GM21367 (cell line): Measurements from ENCODE around the gene CAMTA1.

ENCODE experiments used
- ATAC-seq: cut with Tn5 transposase; IDR thresholded peaks from one replicate; pipeline ENCODE4 v1.9.1; 2021; ENCODE audit not compliant: unreplicated experiment

The CAMTA1 gene

GRCh38 chr1:6870086-6870485 lies 84.8 kb downstream of the CAMTA1 start:
- ATAC-seq: no peak

GRCh38 chr1:6870571-6870970 lies 85.3 kb downstream of the CAMTA1 start:
- no peak for ATAC-seq

GRCh38 chr1:6871300-6871972 lies 86.2 kb downstream of the CAMTA1 start:
- ATAC-seq: no peak

GRCh38 chr1:6872573-6873261 lies 87.5 kb downstream of the CAMTA1 start:
- ATAC-seq: no peak

- no peak for ATAC-seq
Observed at GRCh38 chr1:6873298-6874015, 88.2 kb downstream of the CAMTA1 start.

- no peak for ATAC-seq
Observed at GRCh38 chr1:6874298-6874697, 89.0 kb downstream of the CAMTA1 start.

GRCh38 chr1:6880951-6881690 lies 95.9 kb downstream of the CAMTA1 start:
- no peak for ATAC-seq

- no peak for ATAC-seq
Observed at GRCh38 chr1:6882414-6882813, 97.2 kb downstream of the CAMTA1 start.

GRCh38 chr1:6884652-6885153 lies 99.4 kb downstream of the CAMTA1 start:
- no peak for ATAC-seq

GRCh38 chr1:6885426-6885825 lies 100.2 kb downstream of the CAMTA1 start:
- ATAC-seq: no peak

- ATAC-seq: no peak
Observed at GRCh38 chr1:6886523-6886922, 101.3 kb downstream of the CAMTA1 start.

GRCh38 chr1:6888268-6888667 lies 103.0 kb downstream of the CAMTA1 start:
- ATAC-seq: no peak

- no peak for ATAC-seq
Observed at GRCh38 chr1:6888870-6889269, 103.6 kb downstream of the CAMTA1 start.

GRCh38 chr1:6889875-6890480 lies 104.7 kb downstream of the CAMTA1 start:
- no peak for ATAC-seq

GRCh38 chr1:6890686-6891085 lies 105.4 kb downstream of the CAMTA1 start:
- no peak for ATAC-seq

GRCh38 chr1:6891781-6892579 lies 106.7 kb downstream of the CAMTA1 start:
- ATAC-seq: no peak

GRCh38 chr1:6893388-6893787 lies 108.1 kb downstream of the CAMTA1 start:
- ATAC-seq: no peak

GRCh38 chr1:6897138-6897537 lies 111.9 kb downstream of the CAMTA1 start:
- ATAC-seq: no peak

- ATAC-seq: no peak
Observed at GRCh38 chr1:6898974-6899539, 113.8 kb downstream of the CAMTA1 start.

- no peak for ATAC-seq
Observed at GRCh38 chr1:6899621-6900020, 114.4 kb downstream of the CAMTA1 start.
